ENCODE measurements around the gene LRCH4.
A peak's percentile ranks its signal among the peaks of the same experiment; 100 is the strongest.

Gene LRCH4

GRCh38 chr7:100585511-100586265, at the start of gene LRCH4:
Gene LRCH4, minus strand, starts transcription at chr7:100586129. Its CDS starts 29 bp downstream, at chr7:100586100.
- DNase-seq = peak; percentile 86

GRCh38 chr7:100632951-100633717, 47.2 kb upstream of the LRCH4 start:
- no peak for DNase-seq

DNA sequence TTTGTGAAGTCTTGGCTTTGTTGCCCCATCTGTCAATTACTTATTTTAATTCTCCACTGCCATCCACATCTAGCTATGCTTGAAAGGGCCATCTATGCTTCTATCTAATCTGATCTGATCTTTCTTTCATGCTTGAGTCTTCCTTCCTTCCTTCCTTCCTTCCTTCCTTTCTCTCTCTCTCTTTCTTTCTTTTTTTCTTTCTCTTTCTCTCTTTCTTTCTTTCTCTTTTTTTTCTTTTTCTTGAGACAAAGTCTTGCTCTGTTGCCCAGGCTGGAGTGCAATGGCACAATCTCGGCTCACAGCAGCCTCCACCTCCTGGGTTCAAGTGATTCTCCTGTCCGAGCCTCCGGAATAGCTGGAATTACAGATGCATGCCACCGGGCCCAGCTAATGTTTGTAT, 44.1 kb upstream of the LRCH4 start:
- DNase-seq = no peak

GRCh38 chr7:100629117-100629716, 43.3 kb upstream of the LRCH4 start:
- DNase-seq = peak; percentile 76

- no peak for DNase-seq
These were observed 41.3 kb upstream of the LRCH4 start for GRCh38 chr7:100627238-100627549.

- no peak for DNase-seq
These were observed 40.8 kb upstream of the LRCH4 start for GRCh38 chr7:100626530-100627237.

DNA sequence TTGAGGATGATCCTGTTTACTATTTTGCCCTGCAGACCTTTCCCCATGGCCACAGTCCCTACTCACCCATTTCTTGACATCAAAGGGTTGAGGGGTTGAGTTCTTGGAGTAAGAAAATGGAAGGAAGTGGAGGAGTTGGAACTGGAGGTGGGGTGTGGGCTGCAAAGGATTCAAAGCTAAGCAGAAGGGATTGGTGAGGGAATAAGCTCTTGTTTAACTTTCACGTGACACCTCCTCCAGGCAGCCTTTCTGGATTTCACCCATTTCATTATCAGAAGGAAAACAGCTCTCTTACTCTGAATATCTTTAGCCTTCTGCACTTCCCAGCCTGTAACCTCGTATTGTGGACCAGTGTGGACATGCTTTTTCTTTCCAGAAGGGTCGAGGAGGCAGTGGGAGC, 40.1 kb upstream of the LRCH4 start:
- no peak for DNase-seq

- peak; percentile 61 for DNase-seq
These were observed 38.3 kb upstream of the LRCH4 start for GRCh38 chr7:100623951-100624824.

DNA sequence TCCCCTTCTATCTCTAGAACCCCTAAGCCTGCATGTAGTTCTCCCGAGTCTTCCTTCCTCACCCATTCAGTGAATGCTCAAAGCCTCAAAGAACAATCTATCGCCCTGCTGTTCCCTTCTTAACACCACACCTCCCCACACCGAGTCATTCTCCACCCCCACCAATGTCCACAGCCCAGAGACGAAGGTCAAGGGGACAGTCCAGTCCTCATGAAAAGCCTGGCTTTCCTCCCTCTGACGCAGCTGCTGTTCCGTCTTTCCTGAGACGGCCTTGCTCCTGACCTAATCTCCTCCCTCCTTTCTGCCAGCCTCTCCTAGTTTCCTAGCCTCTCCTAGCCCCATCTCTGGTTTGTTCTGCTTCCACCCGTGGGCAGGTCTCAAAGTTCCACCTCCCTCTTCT, 35.6 kb upstream of the LRCH4 start:
- DNase-seq = no peak

- DNase-seq = no peak
These were observed 34.9 kb upstream of the LRCH4 start for GRCh38 chr7:100620804-100621203.

DNA sequence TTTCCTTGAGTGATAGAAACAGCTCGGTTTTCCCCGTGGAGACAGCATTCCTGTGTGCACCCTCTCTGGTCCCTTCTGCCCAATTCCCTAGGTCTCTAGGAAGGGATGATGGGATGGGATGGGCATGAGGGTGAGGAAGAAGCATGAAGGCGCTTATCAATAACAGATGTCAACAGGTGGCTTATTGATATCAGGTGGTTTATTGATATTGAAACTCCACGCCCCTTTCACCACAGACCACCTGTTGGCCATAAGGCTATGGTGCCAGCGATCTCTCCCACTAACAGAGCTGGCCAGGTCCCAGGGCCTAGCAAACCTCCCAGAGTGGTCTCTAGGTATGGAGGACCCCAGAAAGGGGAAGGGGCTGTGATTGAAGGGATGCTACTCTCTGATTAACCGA, 34.3 kb upstream of the LRCH4 start:
- no peak for DNase-seq

GRCh38 chr7:100614308-100614861, 28.5 kb upstream of the LRCH4 start:
- DNase-seq = no peak

- no peak for DNase-seq
These were observed 27.7 kb upstream of the LRCH4 start for GRCh38 chr7:100613412-100614175.

- peak; percentile 65 for DNase-seq
These were observed 26.9 kb upstream of the LRCH4 start for GRCh38 chr7:100612730-100613390.

GRCh38 chr7:100611983-100612729, 26.2 kb upstream of the LRCH4 start, which contains the start of gene MOSPD3:
Gene MOSPD3, plus strand, starts transcription at chr7:100612540. Its CDS starts 252 bp downstream, at chr7:100612792.
- DNase-seq = peak; percentile 100

DNA sequence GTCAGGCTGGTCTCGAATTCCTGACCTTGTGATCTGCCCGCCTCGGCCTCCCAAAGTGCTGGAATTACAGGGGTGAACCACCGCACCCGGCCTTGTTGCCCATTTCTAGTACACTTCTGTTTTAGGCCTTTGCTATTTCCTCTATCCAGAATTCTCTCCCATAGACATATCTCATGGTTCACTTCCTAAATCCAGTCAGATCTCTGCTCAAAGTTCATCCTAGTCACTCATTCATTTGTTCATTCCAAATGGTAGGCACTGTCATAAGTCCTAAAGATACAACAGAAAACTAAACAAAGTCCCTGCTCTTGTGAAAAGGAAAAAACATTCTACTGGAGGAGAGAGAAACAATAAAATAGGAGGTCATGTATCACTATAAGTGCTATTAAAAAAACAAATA, 24.0 kb upstream of the LRCH4 start:
- DNase-seq = no peak

GRCh38 chr7:100607111-100607510, 21.2 kb upstream of the LRCH4 start:
- DNase-seq = no peak

DNA sequence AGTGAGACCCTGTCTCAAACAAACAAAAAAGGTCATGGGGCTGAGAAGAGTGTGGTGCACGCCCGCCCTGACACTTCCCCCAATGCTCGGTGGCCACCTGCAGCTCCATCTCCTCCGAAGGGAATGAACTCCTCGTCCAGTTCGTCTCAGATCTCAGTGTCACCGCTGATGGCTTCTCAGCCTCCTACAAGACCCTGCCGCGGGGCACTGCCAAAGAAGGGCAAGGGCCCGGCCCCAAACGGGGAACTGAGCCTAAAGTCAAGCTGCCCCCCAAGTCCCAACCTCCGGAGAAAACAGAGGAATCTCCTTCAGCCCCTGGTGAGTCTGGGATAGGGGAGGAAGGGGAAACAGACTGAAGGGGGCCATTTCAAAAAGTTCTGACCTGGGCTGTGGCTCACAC, 20.4 kb upstream of the LRCH4 start:
- no peak for DNase-seq

DNA sequence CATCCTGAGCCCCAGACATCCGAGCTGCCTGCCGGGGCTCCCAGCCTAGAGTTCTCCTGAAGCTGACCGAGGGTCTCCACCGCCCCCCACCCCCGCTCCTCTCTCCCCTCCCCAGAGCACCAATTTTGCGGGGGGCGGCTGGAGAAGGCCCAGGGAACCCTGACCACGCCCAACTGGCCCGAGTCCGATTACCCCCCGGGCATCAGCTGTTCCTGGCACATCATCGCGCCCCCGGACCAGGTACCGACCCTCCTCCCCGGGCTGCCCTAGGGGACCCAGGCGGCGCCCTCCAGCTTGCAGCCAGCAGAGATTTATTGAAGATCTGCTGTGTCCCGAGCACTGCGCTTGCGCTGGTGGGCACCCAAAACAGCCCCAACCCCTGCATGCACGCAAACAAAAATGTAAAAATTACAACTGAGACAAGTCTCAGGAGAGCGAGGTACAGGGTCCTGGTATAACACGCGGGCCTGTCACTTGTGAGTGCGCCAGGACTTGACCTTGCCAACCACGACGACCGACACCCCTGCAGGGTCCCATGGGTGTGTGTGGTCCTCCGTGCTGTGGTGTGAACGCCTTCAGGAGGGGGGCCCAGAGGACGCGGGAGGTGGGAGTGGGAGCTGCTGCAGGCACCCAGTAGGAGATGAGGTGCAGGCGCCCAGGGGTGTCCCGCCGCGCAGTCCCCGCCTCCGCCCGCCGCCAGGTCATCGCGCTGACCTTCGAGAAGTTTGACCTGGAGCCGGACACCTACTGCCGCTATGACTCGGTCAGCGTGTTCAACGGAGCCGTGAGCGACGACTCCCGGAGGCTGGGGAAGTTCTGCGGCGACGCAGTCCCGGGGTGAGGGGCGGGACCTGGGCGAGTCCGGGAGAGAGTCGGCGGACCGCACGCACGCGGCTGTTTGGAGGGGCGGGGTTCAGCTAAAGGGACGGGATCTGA, 19.3 kb upstream of the LRCH4 start:
- DNase-seq = no peak
